Subcutaneous adipose tissue (tissue), 4 donors: Measurements from ENCODE around the gene KCNK15. TPM values are rescaled to one million over a fixed set of nuclear protein-coding genes. Genes with fewer than 3 reads are reported as not detected.

Source experiments
- total RNA-seq, 4 donors: library from RNA; depleted of rRNA; stranded (reverse); fragments of >200 nt; gene quantifications; one replicate each; pipeline ENCODE4 v1.1.0, GENCODE V29; 2016
- TF ChIP-seq, protein P1 (sequence below): fragments of 450-650 bp; IDR thresholded peaks from one replicate; pipeline ENCODE4 v1.5.1; 2016; ENCODE audit warnings: low read depth, mild to moderate bottlenecking, control low read depth, antibody characterized with exemption, moderate library complexity

KCNK15 gene
- total RNA-seq, 4 donors from 2014 or later = 1.3 to 4.5 (median 2.6) TPM

- TF ChIP-seq, protein P1, sequence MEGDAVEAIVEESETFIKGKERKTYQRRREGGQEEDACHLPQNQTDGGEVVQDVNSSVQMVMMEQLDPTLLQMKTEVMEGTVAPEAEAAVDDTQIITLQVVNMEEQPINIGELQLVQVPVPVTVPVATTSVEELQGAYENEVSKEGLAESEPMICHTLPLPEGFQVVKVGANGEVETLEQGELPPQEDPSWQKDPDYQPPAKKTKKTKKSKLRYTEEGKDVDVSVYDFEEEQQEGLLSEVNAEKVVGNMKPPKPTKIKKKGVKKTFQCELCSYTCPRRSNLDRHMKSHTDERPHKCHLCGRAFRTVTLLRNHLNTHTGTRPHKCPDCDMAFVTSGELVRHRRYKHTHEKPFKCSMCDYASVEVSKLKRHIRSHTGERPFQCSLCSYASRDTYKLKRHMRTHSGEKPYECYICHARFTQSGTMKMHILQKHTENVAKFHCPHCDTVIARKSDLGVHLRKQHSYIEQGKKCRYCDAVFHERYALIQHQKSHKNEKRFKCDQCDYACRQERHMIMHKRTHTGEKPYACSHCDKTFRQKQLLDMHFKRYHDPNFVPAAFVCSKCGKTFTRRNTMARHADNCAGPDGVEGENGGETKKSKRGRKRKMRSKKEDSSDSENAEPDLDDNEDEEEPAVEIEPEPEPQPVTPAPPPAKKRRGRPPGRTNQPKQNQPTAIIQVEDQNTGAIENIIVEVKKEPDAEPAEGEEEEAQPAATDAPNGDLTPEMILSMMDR = no peak
Observed at GRCh38 chr20:44796758-44797457, 51.2 kb downstream of the KCNK15 start.

DNA sequence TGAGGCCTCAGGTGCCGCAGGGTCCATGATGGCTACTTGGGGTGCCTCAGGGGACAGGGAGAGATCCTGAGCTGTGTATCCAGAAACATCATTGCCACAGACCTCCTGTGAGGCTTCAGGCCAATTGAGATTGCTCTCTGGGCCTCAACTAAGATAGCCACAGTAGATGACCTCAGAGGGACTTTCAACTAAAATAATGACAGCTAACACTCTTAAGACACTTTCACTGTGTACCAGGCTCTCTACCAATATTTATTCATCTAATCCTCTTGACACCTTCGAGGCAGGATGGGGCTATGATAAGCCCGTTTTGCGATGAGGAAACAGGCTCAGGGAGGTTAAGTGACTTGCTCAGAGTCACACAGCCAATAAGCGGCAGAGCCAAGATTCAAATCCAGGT lies 54.0 kb downstream of the KCNK15 start:
- TF ChIP-seq, protein P1 = no peak

- TF ChIP-seq, protein P1 = no peak
Observed at GRCh38 chr20:44800391-44801046, 54.9 kb downstream of the KCNK15 start.

Other genes with a start within 250 kb of the KCNK15 start
- gene SERINC3, start 223.8 kb upstream of the KCNK15 start, total RNA-seq = 100 to 1,000 TPM; 137 to 178 (median 148) TPM
- gene PKIG, start 163.3 kb upstream of the KCNK15 start, total RNA-seq = 10 to 100 TPM; 70.2 to 98.0 (median 77.7) TPM
- 10 to 100 TPM; 19.4 to 34.8 (median 22.6) TPM for gene ADA, start 94.2 kb upstream of the KCNK15 start, total RNA-seq
- 1,000 to 10,000 TPM in 1 of 4 donors, 100 to 1,000 TPM in 3; 153 to 1,717 (median 223) TPM for gene CCN5, start 30.5 kb upstream of the KCNK15 start, total RNA-seq
- under 1 TPM in 2 of 4 donors, not detected in 2; 0.34 to 0.44 TPM for gene RIMS4, start 64.7 kb downstream of the KCNK15 start, total RNA-seq
- gene YWHAB, start 139.8 kb downstream of the KCNK15 start, total RNA-seq = 100 to 1,000 TPM; 119 to 184 (median 143) TPM
- gene PABPC1L, start 164.2 kb downstream of the KCNK15 start, total RNA-seq = 1 to 10 TPM; 5.5 to 8.5 (median 6.9) TPM
- 10 to 100 TPM in 1 of 4 donors, 1 to 10 TPM in 3; 7.1 to 10.6 (median 8.3) TPM for gene TOMM34, start 214.5 kb downstream of the KCNK15 start, total RNA-seq
- 10 to 100 TPM; 25.2 to 71.4 (median 40.1) TPM for gene STK4, start 220.6 kb downstream of the KCNK15 start, total RNA-seq